Choroid plexus epithelial cell (primary cell): Measurements from ENCODE around the gene ZNF521.

Experiments used
- DNase-seq: peaks from one replicate; pipeline ENCODE4 v3.0.0-alpha.2; 2010; ENCODE audit warnings: low read depth
- H3K4me3 ChIP-seq: 2 replicates; pipeline ENCODE4 v1.5.1; 2011; ENCODE audit warnings: low read depth, mild to moderate bottlenecking, control low read depth, low read length, moderate library complexity
- CTCF ChIP-seq: conservative IDR thresholded peaks from 2 replicates; pipeline ENCODE4 v1.5.1; 2011; ENCODE audit warnings: low read depth, mild to moderate bottlenecking, control low read depth, inconsistent platforms, low read length, moderate library complexity

Gene ZNF521

GRCh38 chr18:25186871-25187270 lies 165.1 kb downstream of the ZNF521 start:
- TF ChIP-seq CTCF: no peak
- H3K4me3 ChIP-seq: no peak overlapping the region
- no peak for DNase-seq

GRCh38 chr18:25181993-25182392 lies 170.0 kb downstream of the ZNF521 start:
- no peak overlapping the region for H3K4me3 ChIP-seq
- DNase-seq: peak; percentile 19
- TF ChIP-seq CTCF: no peak

DNA sequence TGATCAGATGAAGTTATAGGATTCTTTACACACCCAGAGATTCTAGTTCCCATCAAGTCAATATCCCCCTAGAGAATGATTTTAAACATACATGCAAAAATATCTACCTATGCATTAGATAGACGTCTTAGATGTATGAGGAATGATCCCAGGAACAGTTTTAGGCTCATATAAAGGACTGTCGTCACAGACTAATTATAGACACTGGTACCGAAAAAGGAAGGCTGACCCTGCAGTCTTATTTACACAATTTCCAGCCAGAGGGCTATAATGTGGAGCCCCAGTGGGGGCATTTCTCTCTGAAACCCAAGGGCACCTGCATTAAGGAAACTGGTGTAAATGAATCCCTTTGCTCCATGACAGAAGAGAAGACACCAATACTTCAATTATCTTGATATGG lies 170.4 kb downstream of the ZNF521 start:
- DNase-seq: no peak
- TF ChIP-seq CTCF: no peak
- no peak overlapping the region for H3K4me3 ChIP-seq

DNA sequence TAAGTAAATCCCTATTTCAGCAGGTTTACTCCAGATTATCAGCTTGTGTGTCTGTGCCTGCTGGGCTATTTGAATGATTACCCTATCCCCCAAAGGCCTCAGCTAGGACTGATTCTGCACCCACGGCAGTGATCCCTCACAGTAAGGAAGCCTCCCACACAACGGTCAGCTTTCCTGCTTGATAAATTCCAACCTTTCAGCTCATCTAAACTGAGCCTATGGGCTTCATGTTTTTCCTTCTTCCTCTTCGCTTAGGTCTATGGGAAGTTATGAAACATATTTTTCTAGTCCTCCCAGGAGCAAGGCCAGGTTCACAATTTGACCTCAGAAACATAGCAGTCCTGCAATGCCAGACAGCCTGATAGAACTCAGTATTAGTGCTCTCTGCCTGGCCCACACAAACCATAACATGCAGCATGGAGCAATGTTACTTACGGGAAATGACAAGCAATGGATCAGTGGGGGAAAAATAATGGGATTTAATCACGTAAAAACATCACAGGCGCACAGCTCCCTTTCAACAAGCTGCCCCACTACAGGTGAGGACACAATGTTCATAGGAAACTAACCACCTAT lies 170.9 kb downstream of the ZNF521 start:
- H3K4me3 ChIP-seq: no peak overlapping the region
- peak; percentile 55 for DNase-seq
- TF ChIP-seq CTCF: no peak

DNA sequence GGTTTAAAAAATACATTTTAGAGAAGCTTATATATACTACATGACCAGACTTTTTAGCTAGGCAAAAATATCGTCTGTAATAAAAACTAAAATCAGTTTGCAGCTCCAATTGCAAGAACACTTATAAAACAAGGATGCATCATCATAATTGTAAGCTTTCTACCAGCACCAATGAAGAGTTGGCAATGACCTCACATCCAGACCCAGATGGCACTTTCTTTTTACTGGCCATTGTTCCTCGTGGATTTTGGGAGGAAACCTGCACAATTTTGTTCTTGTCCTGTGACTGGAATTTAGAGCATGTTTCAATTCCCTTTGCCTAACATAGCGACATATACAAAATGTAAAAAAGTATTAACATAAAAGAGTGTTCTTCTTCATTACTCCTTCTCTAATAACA lies 174.3 kb downstream of the ZNF521 start:
- no peak for DNase-seq
- TF ChIP-seq CTCF: no peak
- H3K4me3 ChIP-seq: no peak overlapping the region

GRCh38 chr18:25176518-25177042 lies 175.4 kb downstream of the ZNF521 start:
- no peak overlapping the region for H3K4me3 ChIP-seq
- DNase-seq: no peak
- TF ChIP-seq CTCF: no peak
